Kidney capillary endothelial cell (primary cell): ENCODE measurements around the gene C19orf18.

ENCODE experiments used
- DNase-seq: peaks from one replicate; pipeline ENCODE4 v3.0.0-alpha.2; 2018; ENCODE audit warnings: low spot score

The C19orf18 gene

GRCh38 chr19:57947419-57948134, 26.8 kb downstream of the C19orf18 start, which contains the start of gene ZNF256:
Gene ZNF256, minus strand, starts transcription at chr19:57947706. Its CDS starts 232 bp downstream, at chr19:57947474.
- peak; percentile 85 for DNase-seq

GRCh38 chr19:57947088-57947418, 27.3 kb downstream of the C19orf18 start:
- no peak for DNase-seq

GRCh38 chr19:57946316-57946715, 28.0 kb downstream of the C19orf18 start:
- DNase-seq, result no peak

- no peak for DNase-seq
Observed at GRCh38 chr19:57941593-57941992, 32.7 kb downstream of the C19orf18 start.

- DNase-seq, result no peak
Observed at GRCh38 chr19:57935731-57936130, 38.6 kb downstream of the C19orf18 start.

- peak; percentile 40 for DNase-seq
Observed at GRCh38 chr19:57934820-57935665, 39.3 kb downstream of the C19orf18 start, which contains the start of gene ZNF418. Gene ZNF418, minus strand, starts transcription at chr19:57935402. Its CDS starts 1,580 bp downstream, at chr19:57933822.

GRCh38 chr19:57927587-57927986, 46.7 kb downstream of the C19orf18 start:
- DNase-seq, result no peak

GRCh38 chr19:57916168-57916995, 58.0 kb downstream of the C19orf18 start, which contains the start of gene ZNF417:
Gene ZNF417, minus strand, starts transcription at chr19:57916592. Its CDS starts 181 bp downstream, at chr19:57916411.
- peak; percentile 89 for DNase-seq

- no peak for DNase-seq
Observed at GRCh38 chr19:57914531-57914930, 59.8 kb downstream of the C19orf18 start.
